NCI-H345 treated with DMSO at 0.1 percent for 48 hours (cell line): ENCODE measurements around the gene PFDN5.
"Not testable (repeated sequence)": the region's sequence is repeated elsewhere in the genome, so short reads cannot be mapped to it uniquely, and the experiment has no call there.

Experiments
- DNase-seq: peaks from one replicate; lab custom pipeline; 2025; ENCODE audit not compliant: unreplicated experiment; lab: John Stamatoyannopoulos, UW

PFDN5 gene

GRCh38 chr12:53326460-53327185 is 31.3 kb downstream of the PFDN5 start:
- DNase-seq, result no peak

DNA sequence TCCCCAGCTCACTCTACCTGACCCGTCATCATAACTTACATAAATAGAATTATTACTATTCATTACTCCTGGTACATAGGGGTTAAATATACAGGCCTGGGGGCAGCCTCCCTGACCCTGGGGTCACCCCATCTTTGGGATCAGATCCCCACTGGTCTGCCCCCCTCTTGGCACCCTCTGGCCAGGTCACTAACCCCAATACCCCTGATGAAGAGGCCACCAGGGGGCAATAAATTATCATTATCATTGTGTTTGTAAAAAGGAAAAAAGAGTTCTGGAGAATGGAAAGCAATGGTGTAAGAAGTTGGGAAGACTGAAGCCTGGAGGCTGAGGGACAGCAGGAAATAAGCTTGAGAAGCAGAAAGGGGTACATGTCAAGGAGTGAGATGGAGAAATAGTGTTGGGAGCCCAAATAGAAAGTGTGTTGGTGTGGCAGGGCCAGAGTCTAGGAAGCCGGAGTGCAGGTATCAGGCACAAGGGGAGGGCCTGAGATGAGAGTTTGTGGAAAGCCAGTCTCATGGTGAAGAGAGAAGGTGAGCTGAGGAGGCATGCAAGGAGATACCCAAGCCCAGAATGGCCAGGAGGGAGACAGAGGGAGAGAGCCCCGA is 32.2 kb downstream of the PFDN5 start:
- DNase-seq, result no peak

- DNase-seq, result no peak
These were observed 32.7 kb downstream of the PFDN5 start for GRCh38 chr12:53328043-53328435.

DNA sequence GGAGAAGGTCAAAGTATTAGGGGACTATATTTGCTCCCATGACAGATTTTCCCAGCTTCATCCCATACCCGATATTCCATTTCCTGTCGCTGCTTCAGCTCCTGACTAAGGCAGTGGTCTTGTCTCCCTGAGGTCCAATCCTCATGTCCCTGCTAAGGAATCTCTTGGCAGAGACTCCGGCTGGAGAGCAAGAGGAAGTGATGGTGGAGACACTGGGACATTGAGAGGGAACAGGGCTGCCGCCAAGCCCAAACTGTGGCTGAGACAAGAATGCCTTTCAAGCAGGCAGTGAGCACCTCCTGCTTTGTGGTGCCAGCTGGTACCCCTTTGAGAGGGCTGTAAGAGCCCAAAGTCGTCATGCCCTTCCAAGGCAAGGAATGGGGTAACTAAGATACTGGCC is 35.3 kb downstream of the PFDN5 start:
- DNase-seq, result no peak

GRCh38 chr12:53332339-53332738 is 37.0 kb downstream of the PFDN5 start:
- DNase-seq, result not testable (repeated sequence)

DNA sequence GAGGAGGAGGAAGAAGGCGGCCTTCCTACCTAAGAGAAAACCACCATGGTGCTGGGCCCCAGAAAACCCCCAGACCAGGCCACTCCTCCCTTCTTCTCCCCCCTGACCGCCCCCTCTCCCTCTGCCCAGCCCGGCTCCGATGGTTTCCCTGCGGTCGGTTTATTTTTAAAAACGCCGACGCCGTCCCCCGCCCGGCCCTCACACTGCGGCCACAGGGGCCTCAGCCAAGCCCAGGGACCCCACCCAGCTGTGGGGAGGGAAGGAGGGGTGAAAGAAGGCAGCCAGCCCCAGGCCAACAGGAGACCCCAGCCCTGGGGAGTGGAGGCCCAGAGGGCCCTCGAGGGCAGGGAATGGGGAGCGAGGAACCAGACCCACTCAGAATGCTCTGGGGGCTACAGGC is 37.4 kb downstream of the PFDN5 start:
- DNase-seq, result no peak

DNA sequence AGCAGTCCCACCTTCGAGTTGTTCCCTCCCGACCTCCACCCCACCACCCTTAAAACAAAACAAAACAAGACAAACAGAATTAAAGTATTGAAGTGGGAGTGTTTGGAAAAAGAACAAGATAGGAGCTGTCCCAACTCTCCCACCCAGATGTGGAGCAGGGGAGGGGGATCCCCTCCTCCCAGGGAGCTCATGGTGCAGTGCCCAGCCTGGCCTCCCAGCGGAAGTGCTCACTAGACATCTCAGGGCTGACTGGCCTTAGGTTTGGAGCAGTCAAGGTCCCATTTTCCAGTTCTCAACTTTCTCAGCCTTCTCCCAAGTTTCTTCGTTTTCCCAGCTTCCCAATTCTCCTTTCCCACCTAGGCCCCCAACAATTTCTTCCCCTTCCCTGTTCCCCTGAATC is 37.9 kb downstream of the PFDN5 start:
- no peak for DNase-seq

GRCh38 chr12:53333845-53334244 is 38.5 kb downstream of the PFDN5 start:
- no peak for DNase-seq

- DNase-seq, result no peak
These were observed 39.5 kb downstream of the PFDN5 start for GRCh38 chr12:53334822-53335221.

GRCh38 chr12:53336181-53336681 is 40.9 kb downstream of the PFDN5 start, which contains the start of gene SP7:
SP7 (minus strand) TSS chr12:53336354; CDS start chr12:53335646, 708 bp downstream.
- no peak for DNase-seq

DNA sequence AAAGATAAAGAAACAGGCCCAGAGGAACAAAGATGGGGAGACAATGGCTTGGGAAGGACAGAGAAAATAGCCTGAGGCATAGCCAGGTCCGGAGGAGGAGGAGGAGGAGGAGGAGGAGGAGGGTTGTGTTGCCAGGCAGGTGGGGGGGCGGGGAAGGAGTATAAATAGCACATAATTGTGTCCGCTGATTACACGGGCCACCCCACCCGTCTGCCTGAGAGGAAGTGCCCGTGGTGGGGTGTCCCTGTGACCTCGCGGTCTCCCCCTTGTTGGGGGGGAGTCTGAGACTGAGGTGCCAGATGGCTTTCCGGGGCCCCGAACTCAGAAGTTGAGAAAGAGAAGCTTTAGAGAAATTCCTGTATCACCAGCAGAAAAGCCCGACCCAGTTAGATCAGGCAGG is 42.7 kb downstream of the PFDN5 start:
- no peak for DNase-seq

DNA sequence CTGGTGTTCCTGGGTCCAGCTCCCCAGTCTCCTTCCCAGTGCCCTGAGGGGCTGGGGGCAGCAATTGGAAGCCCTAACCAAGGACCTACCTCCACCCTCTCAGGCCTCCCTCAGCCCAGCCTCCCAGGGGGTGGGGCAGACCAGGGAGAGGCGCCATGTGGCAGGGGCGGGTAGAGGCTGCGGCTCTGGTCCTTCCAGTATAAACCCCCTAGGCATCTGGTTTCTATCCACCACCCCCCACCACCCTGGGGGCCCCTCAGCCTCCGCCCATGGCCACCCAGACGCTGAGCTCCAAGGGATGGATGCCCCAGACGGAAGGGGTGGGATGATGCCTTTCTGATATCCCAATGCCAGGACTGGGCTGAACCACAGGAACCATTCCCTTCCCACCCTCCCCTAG is 43.6 kb downstream of the PFDN5 start:
- no peak for DNase-seq

GRCh38 chr12:53340398-53340797 is 45.1 kb downstream of the PFDN5 start:
- no peak for DNase-seq

GRCh38 chr12:53343449-53343848 is 48.1 kb downstream of the PFDN5 start:
- DNase-seq, result no peak

- no peak for DNase-seq
These were observed 48.6 kb downstream of the PFDN5 start for GRCh38 chr12:53343969-53344368.

GRCh38 chr12:53344487-53344823 is 49.1 kb downstream of the PFDN5 start:
- no peak for DNase-seq

DNA sequence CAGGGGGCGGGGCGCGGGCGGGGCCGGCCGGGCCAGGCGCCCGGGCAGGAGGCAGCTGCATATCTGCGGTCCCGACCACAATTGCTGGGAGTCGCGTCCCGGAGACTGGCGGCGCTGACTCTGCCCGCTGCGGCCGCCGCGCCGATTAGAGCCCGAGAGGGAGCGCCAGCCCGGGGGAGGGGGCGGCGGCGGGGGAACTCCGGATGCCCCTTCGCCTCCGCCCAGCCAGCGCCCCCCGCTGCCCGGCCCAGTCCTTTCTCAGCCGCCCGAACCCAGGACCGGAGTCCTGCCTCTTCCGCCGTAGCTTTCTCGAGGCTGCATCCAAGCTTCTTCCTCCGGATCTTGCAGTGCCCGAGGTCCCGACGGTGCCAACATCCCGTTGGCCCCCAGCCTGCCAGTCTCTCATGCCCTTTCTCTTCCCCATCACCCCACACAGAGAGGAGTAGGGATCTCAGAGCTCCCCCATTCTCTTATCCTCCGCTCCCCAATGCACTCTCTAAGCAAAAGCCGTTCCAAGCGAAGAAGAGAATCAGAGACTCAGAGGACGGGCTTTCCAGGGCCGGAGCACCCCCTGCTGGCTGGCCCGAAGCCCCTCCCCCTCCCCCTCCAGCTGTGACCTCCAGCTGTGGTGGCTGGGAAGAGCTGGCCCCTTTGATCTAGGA is 49.6 kb downstream of the PFDN5 start:
- no peak for DNase-seq

- no peak for DNase-seq
These were observed 50.3 kb downstream of the PFDN5 start for GRCh38 chr12:53345486-53346188.

DNA sequence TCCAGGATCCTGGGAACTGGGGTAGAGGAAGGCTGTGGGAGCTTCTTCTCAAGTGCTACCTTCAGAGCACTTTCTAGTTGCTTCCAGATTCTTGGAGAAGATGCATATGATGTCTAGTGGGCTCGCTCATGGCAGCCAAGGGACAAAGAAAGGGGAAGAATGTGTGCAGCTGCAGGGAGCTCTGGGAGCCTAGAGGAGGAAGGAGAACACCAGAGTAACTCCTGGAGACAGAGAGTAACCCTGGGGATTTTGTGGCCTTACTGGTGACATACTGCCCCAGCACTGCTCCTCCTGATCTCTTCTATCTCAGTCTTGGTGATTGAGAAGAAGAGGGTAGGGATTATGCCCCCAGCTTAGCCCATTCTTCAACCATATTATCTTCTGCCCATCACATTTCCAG is 51.1 kb downstream of the PFDN5 start:
- no peak for DNase-seq

DNA sequence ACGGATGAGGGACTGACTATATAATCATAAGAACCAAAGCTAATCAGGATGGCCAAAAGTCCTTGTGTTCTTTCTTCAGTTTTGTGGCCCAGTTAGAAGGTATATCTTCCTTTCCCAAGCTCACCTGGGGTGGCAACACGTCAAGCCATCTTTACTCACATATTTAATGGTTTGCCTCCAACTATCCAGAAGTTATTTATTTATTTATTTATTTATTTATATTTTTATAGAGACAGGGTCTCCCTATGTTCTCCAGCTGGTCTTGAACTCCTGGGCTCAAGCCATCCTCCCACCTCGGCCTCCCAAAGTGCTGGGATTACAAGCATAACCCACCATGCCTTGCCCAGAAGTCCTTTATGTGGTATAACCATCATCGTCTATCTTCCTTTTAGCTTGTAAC is 52.6 kb downstream of the PFDN5 start:
- DNase-seq, result no peak
